ENCODE data around the gene TPSB2. TPM values are rescaled to one million over a fixed set of nuclear protein-coding genes. Genes with fewer than 3 reads are reported as not detected.
"Not testable (repeated sequence)": the region's sequence is repeated elsewhere in the genome, so short reads cannot be mapped to it uniquely, and the experiment has no call there.

Gene TPSB2
- total RNA-seq, 1 experiment from 2014 or later, result not detected

- not testable (repeated sequence) for DNase-seq (ENCODE audit: low read depth)
These were observed 14.2 kb upstream of the TPSB2 start for GRCh38 chr16:1243907-1244850.

DNA sequence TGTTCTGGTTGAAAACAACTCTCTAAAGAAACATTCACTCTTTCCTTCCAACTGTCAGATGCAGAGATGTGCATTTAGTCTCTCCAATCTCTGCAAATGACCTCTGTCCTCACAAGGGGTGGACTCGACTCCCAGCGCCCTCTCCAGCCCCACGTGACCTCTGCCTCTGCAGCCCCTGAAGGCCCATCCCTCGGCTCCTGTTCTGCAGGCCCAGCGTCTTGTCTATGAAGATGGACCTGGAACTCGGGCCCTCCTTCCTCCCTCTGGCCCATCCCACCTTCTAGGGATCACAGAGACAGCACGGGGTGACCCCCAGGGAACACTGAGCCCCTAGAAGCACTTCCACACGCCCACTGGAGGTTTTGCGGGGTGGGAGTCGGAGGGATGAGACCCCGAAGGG, 13.4 kb upstream of the TPSB2 start:
- not testable (repeated sequence) for DNase-seq (ENCODE audit: low read depth)

DNA sequence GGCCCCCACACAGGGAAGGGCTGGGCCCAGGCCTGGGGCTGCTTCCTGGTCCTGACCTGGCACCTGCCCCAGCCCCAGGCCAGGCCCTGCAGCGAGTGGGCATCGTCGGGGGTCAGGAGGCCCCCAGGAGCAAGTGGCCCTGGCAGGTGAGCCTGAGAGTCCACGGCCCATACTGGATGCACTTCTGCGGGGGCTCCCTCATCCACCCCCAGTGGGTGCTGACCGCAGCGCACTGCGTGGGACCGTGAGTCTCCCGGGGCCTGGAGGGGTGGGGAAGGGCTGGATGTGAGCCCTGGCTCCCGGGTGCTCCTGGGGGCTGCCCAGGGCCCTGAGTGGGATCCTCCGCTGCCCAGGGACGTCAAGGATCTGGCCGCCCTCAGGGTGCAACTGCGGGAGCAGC, 11.1 kb upstream of the TPSB2 start:
- DNase-seq (ENCODE audit: low read depth), result not testable (repeated sequence)

GRCh38 chr16:1240436-1240835, 10.5 kb upstream of the TPSB2 start, which contains the start of gene TPSAB1:
TSS of gene TPSAB1 (plus strand) at chr16:1240705. CDS start at chr16:1240939, 234 bp downstream.
- DNase-seq (ENCODE audit: low read depth), result not testable (repeated sequence)

DNA sequence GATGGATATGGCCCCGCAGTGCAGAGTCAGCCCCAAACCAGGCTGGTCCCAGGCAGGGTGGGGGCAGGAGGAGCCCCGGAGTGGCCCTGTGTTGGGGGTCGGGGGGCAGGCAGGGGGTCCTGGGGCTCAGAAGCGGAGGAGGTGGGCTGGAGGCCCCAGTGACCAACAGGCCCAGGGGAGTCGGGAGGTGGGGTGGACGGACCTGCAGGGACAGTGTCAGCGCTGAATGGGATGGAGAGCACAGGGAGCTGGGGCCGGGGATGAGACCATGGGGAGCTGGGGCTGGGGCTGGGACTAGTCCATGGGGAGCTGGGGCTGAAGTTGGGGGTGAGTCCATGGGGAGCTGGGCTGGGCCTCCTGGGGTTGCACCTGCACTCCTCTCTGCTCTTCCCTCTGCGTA, 9.6 kb upstream of the TPSB2 start:
- DNase-seq (ENCODE audit: low read depth), result not testable (repeated sequence)

- DNase-seq (ENCODE audit: low read depth), result not testable (repeated sequence)
These were observed 8.9 kb upstream of the TPSB2 start for GRCh38 chr16:1238909-1239308.

DNA sequence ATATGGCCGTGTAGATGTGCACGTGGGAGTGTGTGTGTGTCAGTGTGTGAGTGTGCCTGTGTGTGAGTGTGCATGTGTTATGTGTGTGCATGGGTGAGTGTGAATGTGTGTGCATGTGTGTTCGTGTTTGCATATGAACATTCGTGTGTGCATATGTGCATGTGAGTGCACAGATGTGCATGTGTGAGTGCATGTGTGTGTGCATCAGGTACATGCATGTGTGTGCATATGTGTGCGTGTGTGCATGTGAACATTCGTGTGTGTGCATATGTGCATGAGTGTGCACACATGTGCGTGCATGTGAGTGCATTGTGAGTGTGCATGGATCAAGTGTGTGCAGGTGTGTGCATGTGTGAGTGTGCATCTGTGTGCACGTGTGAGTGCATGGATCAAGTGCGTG, 8.0 kb upstream of the TPSB2 start:
- DNase-seq (ENCODE audit: low read depth), result no peak

DNA sequence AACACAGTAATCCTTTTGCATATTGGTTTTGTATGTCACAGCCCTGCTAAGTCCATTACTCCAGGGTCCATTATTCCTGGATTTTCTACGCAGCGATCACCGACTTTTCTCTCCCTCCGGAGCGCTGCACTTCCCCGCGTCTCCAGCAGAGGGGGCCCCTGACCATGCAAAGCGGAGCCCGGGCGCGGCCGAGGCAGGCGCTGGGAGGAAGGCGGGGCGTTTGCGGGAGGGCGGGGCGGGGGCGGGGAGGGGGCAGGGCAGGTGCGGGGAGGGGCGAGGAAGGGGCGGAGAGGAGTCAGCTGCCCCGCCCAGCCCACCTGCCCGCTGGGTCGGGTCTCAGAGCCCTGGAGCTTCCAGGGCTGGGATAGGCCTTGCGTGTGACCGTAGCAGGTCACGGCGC, 6.7 kb upstream of the TPSB2 start:
- DNase-seq (ENCODE audit: low read depth), result not testable (repeated sequence)

GRCh38 chr16:1232049-1232748, 2.2 kb upstream of the TPSB2 start:
- DNase-seq (ENCODE audit: low read depth), result not testable (repeated sequence)

GRCh38 chr16:1231301-1231700, 1.3 kb upstream of the TPSB2 start:
- not testable (repeated sequence) for DNase-seq (ENCODE audit: low read depth)

- not testable (repeated sequence) for DNase-seq (ENCODE audit: low read depth)
These were observed 658 bp upstream of the TPSB2 start for GRCh38 chr16:1230471-1231212.

DNA sequence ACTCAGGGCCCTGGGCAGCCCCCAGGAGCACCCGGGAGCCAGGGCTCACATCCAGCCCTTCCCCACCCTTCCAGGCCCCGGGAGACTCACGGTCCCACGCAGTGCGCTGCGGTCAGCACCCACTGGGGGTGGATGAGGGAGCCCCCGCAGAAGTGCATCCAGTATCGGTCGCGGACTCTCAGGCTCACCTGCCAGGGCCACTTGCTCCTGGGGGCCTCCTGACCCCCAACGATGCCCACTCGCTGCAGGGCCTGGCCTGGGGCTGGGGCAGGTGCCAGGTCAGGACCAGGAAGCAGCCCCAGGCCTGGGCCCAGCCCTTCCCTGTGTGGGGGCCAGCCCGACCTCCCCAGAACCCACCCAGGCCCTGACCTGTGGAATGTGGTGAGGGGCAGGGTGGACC, 508 bp downstream of the TPSB2 start:
- not testable (repeated sequence) for DNase-seq (ENCODE audit: low read depth)

DNA sequence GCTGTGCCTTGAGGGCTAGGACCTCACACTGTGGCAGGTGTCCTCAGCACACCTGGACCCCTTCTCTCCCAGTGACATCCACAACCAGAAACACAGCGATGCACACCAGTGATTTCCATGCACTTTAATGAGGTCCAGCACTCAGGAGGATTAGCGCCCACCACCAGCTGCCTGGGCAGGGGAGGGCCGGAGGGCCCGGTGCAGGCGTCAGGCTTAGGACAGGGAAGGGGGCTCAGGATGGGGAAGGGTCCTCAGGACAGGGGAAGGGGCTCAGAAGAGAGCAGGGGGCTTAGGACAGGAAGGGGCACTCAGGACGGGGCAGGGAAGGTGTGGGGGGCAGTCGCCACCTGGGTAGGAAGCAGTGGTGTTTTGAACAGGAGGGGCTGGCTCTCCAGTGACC, 1.8 kb downstream of the TPSB2 start:
- DNase-seq (ENCODE audit: low read depth), result not testable (repeated sequence)

GRCh38 chr16:1226692-1227091, 3.3 kb downstream of the TPSB2 start:
- DNase-seq (ENCODE audit: low read depth), result not testable (repeated sequence)

DNA sequence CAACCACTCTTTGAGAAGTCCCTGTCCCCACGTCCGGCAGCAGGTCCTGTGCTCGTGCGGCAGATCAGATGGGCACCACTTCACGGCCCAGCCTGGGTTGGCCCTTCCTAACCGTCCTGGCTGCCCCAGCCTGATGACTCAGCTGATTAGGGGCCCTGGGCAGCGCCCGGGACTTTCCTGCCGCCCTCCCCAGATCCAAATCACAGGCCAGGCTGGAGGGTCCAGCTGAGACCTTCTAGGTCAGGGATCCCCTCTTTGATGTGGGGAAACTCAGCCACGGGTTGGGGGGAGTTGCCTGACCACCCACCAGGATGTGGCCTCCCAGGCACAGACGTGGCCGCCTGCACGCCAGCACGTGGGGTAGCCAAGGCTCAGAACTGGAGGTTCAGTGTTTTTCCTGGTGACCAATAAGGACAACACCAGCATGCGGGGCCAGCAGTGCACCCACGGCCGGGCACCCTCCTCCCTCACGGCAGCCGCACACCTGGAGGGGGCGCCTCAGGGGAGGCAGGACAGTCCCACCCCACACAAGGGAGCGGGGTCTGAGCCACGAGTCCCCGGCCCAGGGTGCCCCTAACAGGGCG, 4.2 kb downstream of the TPSB2 start:
- DNase-seq (ENCODE audit: low read depth), result not testable (repeated sequence)

DNA sequence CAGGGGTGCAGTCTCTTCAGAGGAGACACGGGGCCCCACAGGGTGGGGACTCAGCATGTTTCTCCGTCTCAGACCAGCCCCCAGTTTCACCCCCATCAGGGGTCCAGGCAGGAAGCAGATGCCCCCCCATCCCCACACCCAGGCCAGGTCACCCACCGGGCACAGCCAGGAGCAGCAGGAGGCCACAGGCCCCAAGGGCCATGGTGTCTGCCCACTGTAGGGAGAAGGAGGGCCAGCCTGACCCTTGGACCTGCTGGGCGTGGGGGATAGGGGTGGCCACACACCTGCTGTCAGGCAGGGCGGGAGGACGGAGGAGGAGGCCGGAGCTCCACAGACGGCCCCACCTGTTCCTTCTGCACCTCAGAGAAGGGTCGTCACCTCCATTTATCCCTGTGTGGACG, 4.9 kb downstream of the TPSB2 start, which contains the start of gene TPSG1:
Gene TPSG1 (minus strand): TSS at position 218 of the 401 bp plus-strand sequence. CDS start 16 bp downstream, at position 202.
- DNase-seq (ENCODE audit: low read depth), result no peak

DNA sequence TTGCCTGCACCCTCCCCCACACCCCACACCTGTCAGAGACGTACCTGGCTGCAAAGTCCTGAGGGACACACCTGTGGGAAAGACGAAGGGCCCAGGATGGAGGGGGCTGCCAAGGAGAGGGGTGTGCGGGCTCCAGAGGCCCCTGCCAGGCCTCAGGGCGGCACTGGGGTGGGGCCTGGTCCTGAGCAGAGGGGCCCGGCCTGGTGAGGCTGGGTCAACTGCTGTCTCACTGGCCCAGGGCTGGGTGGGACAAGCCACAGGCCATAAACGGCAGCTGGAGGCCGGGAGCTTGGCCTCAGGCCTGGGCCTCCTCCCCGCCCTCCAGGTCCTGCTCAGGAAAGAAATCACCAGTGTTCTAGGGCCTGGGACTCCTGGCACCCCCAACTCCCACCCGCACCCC, 5.4 kb downstream of the TPSB2 start:
- DNase-seq (ENCODE audit: low read depth), result no peak

- DNase-seq (ENCODE audit: low read depth), result no peak
These were observed 6.4 kb downstream of the TPSB2 start for GRCh38 chr16:1223355-1224214.

DNA sequence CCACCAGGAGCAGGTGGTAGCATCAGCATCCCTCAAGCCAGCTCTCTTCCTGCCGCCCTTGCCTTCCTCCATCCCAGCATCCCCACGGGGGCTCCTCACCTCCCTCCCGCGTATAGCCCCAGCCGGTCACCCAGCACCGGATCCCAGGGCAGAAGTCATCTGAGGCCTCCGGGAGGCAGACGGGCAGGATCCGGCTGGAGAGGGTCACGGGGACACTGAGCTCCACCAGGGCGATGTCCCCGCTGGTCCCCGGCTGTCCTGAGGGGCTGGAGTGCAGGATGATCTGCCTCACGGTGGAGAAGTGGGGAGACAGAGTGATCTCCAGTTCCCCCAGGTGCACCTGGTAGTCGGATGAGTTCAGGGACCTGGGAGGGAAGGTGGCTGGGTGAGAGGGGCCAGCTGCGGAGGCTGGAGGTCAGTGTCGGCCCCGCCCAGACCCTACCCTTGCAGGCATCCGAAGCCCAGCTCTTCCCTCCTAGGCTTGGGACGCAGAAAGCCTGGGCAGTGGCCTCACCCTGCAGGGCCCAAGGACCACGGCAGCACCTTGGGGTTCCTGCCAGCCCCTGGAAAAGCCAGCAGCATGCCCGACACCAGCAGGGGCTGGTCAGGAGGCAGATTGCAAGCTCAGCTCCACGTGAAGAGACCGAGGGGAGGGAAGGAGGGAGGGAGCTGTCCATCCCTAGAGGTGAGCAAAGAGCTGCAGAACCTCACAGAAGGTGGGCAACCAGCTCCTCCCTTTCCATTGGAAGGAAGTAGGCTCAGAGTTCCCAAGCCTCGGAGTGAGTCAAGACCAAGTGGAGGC, 7.2 kb downstream of the TPSB2 start:
- no peak for DNase-seq (ENCODE audit: low read depth)
